K562 (cell line): ENCODE results near the gene UNC45A.

Experiments
- CTCF ChIP-seq, 3 experiments: IDR thresholded peaks in 2 of 3; conservative IDR thresholded peaks in 1 of 3; 2 replicates each; pipeline ENCODE4 v1.5.1; 2011 to 2012; ENCODE audit warnings: low read length in 3 of 3, mild to moderate bottlenecking in 3 of 3, control low read depth in 2 of 3, improper control_type of control experiment in 1 of 3, inconsistent platforms in 1 of 3, low read depth in 1 of 3, mixed read lengths in 1 of 3, moderate library complexity in 1 of 3; ENCODE audit not compliant: insufficient read depth in 2 of 3
- NRF1 ChIP-seq, 2 experiments: fragments of 450-650 bp; IDR thresholded peaks in 1 of 2; conservative IDR thresholded peaks in 1 of 2; 2 replicates each; pipeline ENCODE4 v1.6.1; 2014; ENCODE audit warnings: mild to moderate bottlenecking in 2 of 2
- SMARCA5 ChIP-seq: fragments of 450-650 bp; IDR thresholded peaks from 2 replicates; pipeline ENCODE4 v1.6.1; 2016
- SREBF2 ChIP-seq: sonication (generic); formaldehyde crosslinking; IDR thresholded peaks from 2 replicates; pipeline ENCODE4 v1.4.0; 2020; ENCODE audit warnings: mild to moderate bottlenecking, missing genetic modification reagents
- TFAP4 ChIP-seq: sonication (generic); formaldehyde crosslinking; IDR thresholded peaks from 2 replicates; pipeline ENCODE4 v1.8.0; 2022; ENCODE audit warnings: missing genetic modification reagents, mild to moderate bottlenecking, moderate library complexity, borderline replicate concordance
- ZBTB7A ChIP-seq: IDR thresholded peaks from 2 replicates; pipeline ENCODE4 v1.6.1; 2011; ENCODE audit warnings: low read depth, mild to moderate bottlenecking, low read length, moderate library complexity, borderline replicate concordance; ENCODE audit not compliant: control insufficient read depth
- TF ChIP-seq, protein P1 (sequence below): sonication (generic); formaldehyde crosslinking; IDR thresholded peaks from 2 replicates; pipeline ENCODE4 v1.9.0; 2022; ENCODE audit warnings: mild to moderate bottlenecking, missing genetic modification reagents

DNA sequence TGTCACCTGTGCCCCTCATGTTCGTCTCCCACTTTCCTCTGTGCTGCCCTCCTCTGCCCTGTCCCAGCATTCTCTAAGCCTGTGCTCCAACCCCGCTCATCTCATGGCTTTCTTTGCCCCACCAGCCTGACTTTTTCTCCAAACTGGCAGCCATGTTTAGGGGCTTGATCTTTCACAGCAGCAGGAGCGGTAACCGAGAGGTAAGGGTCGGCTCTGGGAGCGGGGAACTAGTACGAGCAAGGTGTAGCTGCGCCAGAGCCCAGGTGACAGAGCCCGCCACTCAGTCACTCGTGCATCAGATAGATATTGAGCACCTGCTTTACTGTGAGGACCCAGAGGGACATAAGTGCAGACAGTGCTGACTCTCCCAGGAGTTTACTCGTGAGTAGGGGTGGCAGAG is 18.6 kb upstream of the UNC45A start:
- TF ChIP-seq SMARCA5 (no peak), NRF1 (conservative IDR thresholded peaks at IDR 0.05 in 1 of 2, IDR thresholded peaks at IDR 0.05 in 1 of 2) (no peak), TFAP4 (CRISPR knock-in tag) (no peak), SREBF2 (CRISPR knock-in tag) (no peak), ZBTB7A (no peak), CTCF (IDR thresholded peaks at IDR 0.05 in 2 of 3, conservative IDR thresholded peaks at IDR 0.05 in 1 of 3; ENCODE audit: insufficient read depth in 2 of 3, low read depth in 1 of 3, low read length in 3 of 3) (no peak)
- TF ChIP-seq, protein P1, sequence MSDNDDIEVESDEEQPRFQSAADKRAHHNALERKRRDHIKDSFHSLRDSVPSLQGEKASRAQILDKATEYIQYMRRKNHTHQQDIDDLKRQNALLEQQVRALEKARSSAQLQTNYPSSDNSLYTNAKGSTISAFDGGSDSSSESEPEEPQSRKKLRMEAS (CRISPR knock-in tag): no peak
